ENCODE results near the gene ATXN1.

- TF ChIP-seq GATA3 (IDR thresholded peaks at IDR 0.05; ENCODE audit: low read depth, low read length) (no peak), GATA2 (IDR thresholded peaks at IDR 0.05; ENCODE audit: low read depth, low read length) (no peak)
Observed at GRCh38 chr6:16425881-16426615, 335.2 kb downstream of the ATXN1 start.
